ENCODE measurements around the gene AATK.

Gene AATK

DNA sequence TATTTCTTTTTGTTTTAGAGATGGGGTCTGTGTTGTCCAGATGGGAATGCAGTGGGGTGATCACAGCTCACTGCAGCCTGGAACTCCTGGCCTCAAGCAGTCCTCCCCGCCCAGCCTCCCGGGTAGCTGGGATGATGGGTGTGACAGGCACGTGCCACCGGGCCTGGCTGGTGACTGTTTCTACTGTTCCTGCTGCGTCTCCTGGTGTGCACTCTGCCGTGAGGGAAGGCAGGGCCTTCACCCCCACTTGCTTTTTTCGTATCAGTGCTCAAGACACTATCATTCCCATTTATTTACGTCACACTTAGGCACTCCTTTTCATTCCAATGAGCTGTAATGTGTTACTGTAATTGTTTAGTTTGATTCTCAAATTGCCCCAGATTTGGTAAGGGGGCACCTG, 26.0 kb downstream of the AATK start:
- TF ChIP-seq, protein P1, sequence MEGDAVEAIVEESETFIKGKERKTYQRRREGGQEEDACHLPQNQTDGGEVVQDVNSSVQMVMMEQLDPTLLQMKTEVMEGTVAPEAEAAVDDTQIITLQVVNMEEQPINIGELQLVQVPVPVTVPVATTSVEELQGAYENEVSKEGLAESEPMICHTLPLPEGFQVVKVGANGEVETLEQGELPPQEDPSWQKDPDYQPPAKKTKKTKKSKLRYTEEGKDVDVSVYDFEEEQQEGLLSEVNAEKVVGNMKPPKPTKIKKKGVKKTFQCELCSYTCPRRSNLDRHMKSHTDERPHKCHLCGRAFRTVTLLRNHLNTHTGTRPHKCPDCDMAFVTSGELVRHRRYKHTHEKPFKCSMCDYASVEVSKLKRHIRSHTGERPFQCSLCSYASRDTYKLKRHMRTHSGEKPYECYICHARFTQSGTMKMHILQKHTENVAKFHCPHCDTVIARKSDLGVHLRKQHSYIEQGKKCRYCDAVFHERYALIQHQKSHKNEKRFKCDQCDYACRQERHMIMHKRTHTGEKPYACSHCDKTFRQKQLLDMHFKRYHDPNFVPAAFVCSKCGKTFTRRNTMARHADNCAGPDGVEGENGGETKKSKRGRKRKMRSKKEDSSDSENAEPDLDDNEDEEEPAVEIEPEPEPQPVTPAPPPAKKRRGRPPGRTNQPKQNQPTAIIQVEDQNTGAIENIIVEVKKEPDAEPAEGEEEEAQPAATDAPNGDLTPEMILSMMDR (IDR thresholded peaks at IDR 0.05): no peak
- Mint-ChIP-seq H3K4me3 (no peak overlapping the region), H3K27me3 (ENCODE audit: low read depth, poor library complexity) (peaks cover 20% of the 10 kb centered on the region), H3K36me3 (ENCODE audit: low read depth) (no peaks in the 10 kb centered on the region), H3K27ac (no peak overlapping the region), H3K9me3 (no peaks in the 10 kb centered on the region), H3K4me1 (peaks cover 6% of the 10 kb centered on the region)
- DNase-seq: no peak

- DNase-seq: no peak
- TF ChIP-seq, protein P1 (IDR thresholded peaks at IDR 0.05): no peak
- Mint-ChIP-seq H3K4me1 (peaks cover 7% of the 10 kb centered on the region), H3K27ac (no peak overlapping the region), H3K27me3 (ENCODE audit: low read depth, poor library complexity) (peaks cover 15% of the 10 kb centered on the region), H3K9me3 (no peaks in the 10 kb centered on the region), H3K36me3 (ENCODE audit: low read depth) (no peaks in the 10 kb centered on the region), H3K4me3 (no peak overlapping the region)
Measured at GRCh38 chr17:81139428-81139827, 26.6 kb downstream of the AATK start.

DNA sequence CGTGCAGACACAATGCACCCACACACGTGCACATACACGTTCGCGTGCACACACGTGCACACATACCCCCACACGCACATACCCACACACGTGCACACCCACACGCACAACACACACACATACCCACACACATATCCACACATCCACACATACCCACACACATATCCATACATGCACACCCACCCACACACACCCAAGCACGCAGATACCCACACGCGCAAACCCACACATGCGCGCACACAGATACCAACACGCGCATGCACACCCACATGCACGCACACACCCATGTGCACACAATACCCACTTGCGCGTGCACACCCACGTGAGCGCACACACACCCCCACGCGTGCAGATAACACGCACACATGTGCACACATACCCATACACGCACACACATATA, 27.5 kb downstream of the AATK start:
- Mint-ChIP-seq H3K27ac (no peak overlapping the region), H3K36me3 (ENCODE audit: low read depth) (no peaks in the 10 kb centered on the region), H3K4me3 (peak overlapping the region; percentile 3)

GRCh38 chr17:81138083-81138482, 27.9 kb downstream of the AATK start:
- TF ChIP-seq, protein P1 (IDR thresholded peaks at IDR 0.05): no peak
- DNase-seq: no peak
- Mint-ChIP-seq H3K36me3 (ENCODE audit: low read depth) (no peaks in the 10 kb centered on the region), H3K27me3 (ENCODE audit: low read depth, poor library complexity) (peaks cover 15% of the 10 kb centered on the region), H3K9me3 (no peaks in the 10 kb centered on the region), H3K4me1 (peaks cover 18% of the 10 kb centered on the region), H3K27ac (no peak overlapping the region), H3K4me3 (no peak overlapping the region)

More for the DNA sequence above, 27.5 kb downstream of the AATK start:
- TF ChIP-seq, protein P1 (IDR thresholded peaks at IDR 0.05): no peak
- H3K9me3 Mint-ChIP-seq: no peaks in the 10 kb centered on the region
- no peak for DNase-seq
- H3K27me3 Mint-ChIP-seq (ENCODE audit: low read depth, poor library complexity): peaks cover 15% of the 10 kb centered on the region
- peaks cover 15% of the 10 kb centered on the region for H3K4me1 Mint-ChIP-seq

DNA sequence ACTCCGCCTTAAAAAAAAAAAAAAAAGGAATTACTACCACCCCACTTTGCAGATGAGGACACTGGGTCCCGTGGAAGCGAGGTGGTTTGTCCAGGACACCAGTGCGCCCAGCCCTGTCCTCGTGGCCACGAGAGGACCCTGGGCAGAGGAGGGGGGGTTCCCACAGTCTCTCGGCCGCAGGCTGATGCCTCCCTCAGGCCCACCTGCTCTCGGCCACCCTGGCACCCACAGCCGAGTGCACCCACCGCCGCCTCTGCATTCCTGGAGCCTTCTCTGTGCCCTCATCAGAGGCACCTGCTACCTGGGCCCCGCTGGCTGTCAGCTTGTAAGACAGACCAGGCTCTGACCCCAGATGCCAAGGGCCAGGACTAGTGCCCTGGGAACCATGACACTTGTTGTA, 28.8 kb downstream of the AATK start:
- no peak overlapping the region for H3K4me3 Mint-ChIP-seq

GRCh38 chr17:81136366-81136765, 29.7 kb downstream of the AATK start:
- peaks cover 15% of the 10 kb centered on the region for H3K27me3 Mint-ChIP-seq (ENCODE audit: low read depth, poor library complexity)
- H3K4me1 Mint-ChIP-seq: peaks cover 18% of the 10 kb centered on the region
- no peak overlapping the region for H3K4me3 Mint-ChIP-seq
- TF ChIP-seq, protein P1 (IDR thresholded peaks at IDR 0.05): no peak
- no peak for DNase-seq
- H3K36me3 Mint-ChIP-seq (ENCODE audit: low read depth): no peaks in the 10 kb centered on the region
- no peaks in the 10 kb centered on the region for H3K9me3 Mint-ChIP-seq
- H3K27ac Mint-ChIP-seq: no peak overlapping the region

More for the DNA sequence above, 28.8 kb downstream of the AATK start:
- TF ChIP-seq, protein P1 (IDR thresholded peaks at IDR 0.05): no peak
- H3K27me3 Mint-ChIP-seq (ENCODE audit: low read depth, poor library complexity): peaks cover 15% of the 10 kb centered on the region
- no peak overlapping the region for H3K27ac Mint-ChIP-seq
- no peaks in the 10 kb centered on the region for H3K9me3 Mint-ChIP-seq
- no peak for DNase-seq
- H3K4me1 Mint-ChIP-seq: peaks cover 18% of the 10 kb centered on the region
- H3K36me3 Mint-ChIP-seq (ENCODE audit: low read depth): no peaks in the 10 kb centered on the region
